Effector memory CD4-positive, alpha-beta T cell (primary cell): ENCODE data around the gene FCN3.
A peak's percentile ranks its signal among the peaks of the same experiment; 100 is the strongest.

ENCODE experiments used
- DNase-seq, 3 donors: peaks; one replicate each; pipeline ENCODE4 v3.0.0-alpha.2; 2020
- H3K27ac ChIP-seq: 2 replicates; pipeline ENCODE4 v1.7.0; 2013; ENCODE audit warnings: mild to moderate bottlenecking, low read length, moderate library complexity; ENCODE audit not compliant: insufficient read depth, poor library complexity, severe bottlenecking
- H3K27me3 ChIP-seq: replicated peaks from 2 replicates; pipeline ENCODE4 v1.7.0; 2013; ENCODE audit warnings: mild to moderate bottlenecking, low read length; ENCODE audit not compliant: insufficient read depth, control insufficient read depth, poor library complexity, severe bottlenecking
- H3K36me3 ChIP-seq: 2 replicates; pipeline ENCODE4 v1.7.0; 2013; ENCODE audit warnings: mild to moderate bottlenecking, low read length, moderate library complexity; ENCODE audit not compliant: control insufficient read depth, insufficient read depth
- H3K4me1 ChIP-seq: 2 replicates; pipeline ENCODE4 v1.7.0; 2013; ENCODE audit warnings: low read length, mild to moderate bottlenecking; ENCODE audit not compliant: control insufficient read depth, insufficient read depth, poor library complexity, severe bottlenecking
- H3K4me3 ChIP-seq: 2 replicates; pipeline ENCODE4 v1.7.0; 2013; ENCODE audit warnings: low read length, low read depth, mild to moderate bottlenecking; ENCODE audit not compliant: insufficient read depth, poor library complexity, severe bottlenecking
- H3K9me3 ChIP-seq: 2 replicates; pipeline ENCODE4 v1.7.0; 2013; ENCODE audit warnings: mild to moderate bottlenecking, low read length, moderate library complexity; ENCODE audit not compliant: control insufficient read depth

The FCN3 gene

GRCh38 chr1:27366411-27367159 lies 8.0 kb downstream of the FCN3 start, which contains the start of gene MAP3K6:
TSS of gene MAP3K6 (minus strand) at chr1:27366961. CDS start at chr1:27366597, 364 bp downstream.
- Histone ChIP-seq H3K4me1 (peaks cover 20% of the 10 kb centered on the region), H3K27ac (peak within 1 kb of the TSS; percentile 43), H3K9me3 (no peaks in the 10 kb centered on the region), H3K4me3 (peak within 1 kb of the TSS; percentile 72), H3K36me3 (no peaks in the 10 kb centered on the region), H3K27me3 (no peaks in the 10 kb centered on the region)
- no peak for DNase-seq

GRCh38 chr1:27366113-27366410 lies 8.6 kb downstream of the FCN3 start:
- peak; percentile 51 to 62 (median 57) for DNase-seq
- Histone ChIP-seq H3K27ac (peak overlapping the region; percentile 43), H3K9me3 (no peaks in the 10 kb centered on the region), H3K4me3 (peak overlapping the region; percentile 72), H3K4me1 (peaks cover 20% of the 10 kb centered on the region), H3K36me3 (no peaks in the 10 kb centered on the region), H3K27me3 (no peaks in the 10 kb centered on the region)

- H3K36me3 ChIP-seq, result no peaks in the 10 kb centered on the region
- peaks cover 20% of the 10 kb centered on the region for H3K4me1 ChIP-seq
- no peaks in the 10 kb centered on the region for H3K27me3 ChIP-seq
- H3K9me3 ChIP-seq, result no peaks in the 10 kb centered on the region
- peak; percentile 68 to 70 (median 69) for DNase-seq
- peak overlapping the region; percentile 43 for H3K27ac ChIP-seq
- H3K4me3 ChIP-seq, result peak overlapping the region; percentile 72
Observed at GRCh38 chr1:27365372-27366112, 9.1 kb downstream of the FCN3 start.

- DNase-seq, result no peak
- Histone ChIP-seq H3K4me3 (no peak overlapping the region), H3K9me3 (no peaks in the 10 kb centered on the region), H3K36me3 (no peaks in the 10 kb centered on the region), H3K27me3 (no peaks in the 10 kb centered on the region), H3K27ac (no peak overlapping the region), H3K4me1 (peaks cover 23% of the 10 kb centered on the region)
Observed at GRCh38 chr1:27364696-27365371, 9.8 kb downstream of the FCN3 start.

GRCh38 chr1:27363766-27364695 lies 10.6 kb downstream of the FCN3 start:
- H3K27me3 ChIP-seq, result no peaks in the 10 kb centered on the region
- no peaks in the 10 kb centered on the region for H3K36me3 ChIP-seq
- H3K4me1 ChIP-seq, result peaks cover 31% of the 10 kb centered on the region
- no peaks in the 10 kb centered on the region for H3K9me3 ChIP-seq
- DNase-seq, result no peak
- H3K27ac ChIP-seq, result no peak overlapping the region
- H3K4me3 ChIP-seq, result no peak overlapping the region

GRCh38 chr1:27361553-27361952 lies 13.1 kb downstream of the FCN3 start:
- DNase-seq, result no peak
- H3K4me1 ChIP-seq, result peaks cover 41% of the 10 kb centered on the region
- H3K9me3 ChIP-seq, result no peaks in the 10 kb centered on the region
- H3K36me3 ChIP-seq, result no peaks in the 10 kb centered on the region
- no peak overlapping the region for H3K4me3 ChIP-seq
- no peak overlapping the region for H3K27ac ChIP-seq
- H3K27me3 ChIP-seq, result no peaks in the 10 kb centered on the region

GRCh38 chr1:27361044-27361402 lies 13.6 kb downstream of the FCN3 start:
- DNase-seq, result no peak
- Histone ChIP-seq H3K27me3 (no peaks in the 10 kb centered on the region), H3K27ac (no peak overlapping the region), H3K4me3 (no peak overlapping the region), H3K36me3 (no peaks in the 10 kb centered on the region), H3K4me1 (peaks cover 46% of the 10 kb centered on the region), H3K9me3 (no peaks in the 10 kb centered on the region)

GRCh38 chr1:27360159-27361043 lies 14.2 kb downstream of the FCN3 start:
- peak; percentile 56 to 68 (median 56) for DNase-seq
- Histone ChIP-seq H3K9me3 (no peaks in the 10 kb centered on the region), H3K4me1 (peaks cover 43% of the 10 kb centered on the region), H3K27ac (no peak overlapping the region), H3K36me3 (no peaks in the 10 kb centered on the region), H3K27me3 (no peaks in the 10 kb centered on the region), H3K4me3 (peak overlapping the region; percentile 44)

- Histone ChIP-seq H3K27ac (no peak overlapping the region), H3K27me3 (no peaks in the 10 kb centered on the region), H3K9me3 (no peaks in the 10 kb centered on the region), H3K36me3 (no peaks in the 10 kb centered on the region), H3K4me3 (peak overlapping the region; percentile 44), H3K4me1 (peaks cover 37% of the 10 kb centered on the region)
- DNase-seq, result no peak
Observed at GRCh38 chr1:27359822-27360158, 14.8 kb downstream of the FCN3 start.
